GM12878 (cell line): Measurements from ENCODE around the gene ABHD8. TPM values are rescaled to one million over a fixed set of nuclear protein-coding genes. Genes with fewer than 3 reads are reported as not detected.

ENCODE experiments used
- CBFB ChIP-seq: IDR thresholded peaks from 2 replicates; pipeline ENCODE4 v1.6.1; 2016; ENCODE audit warnings: antibody characterized with exemption, low read depth
- HDAC6 ChIP-seq: fragments of 200-600 bp; sonication (generic); IDR thresholded peaks from one replicate; pipeline ENCODE4 v1.8.0; 2017; ENCODE audit warnings: antibody characterized with exemption; ENCODE audit not compliant: unreplicated experiment
- PML ChIP-seq: IDR thresholded peaks from 2 replicates; pipeline ENCODE4 v1.6.1; 2012; ENCODE audit warnings: low read length, inconsistent platforms
- RB1 ChIP-seq: fragments of 450-650 bp; formaldehyde crosslinking; IDR thresholded peaks from 2 replicates; pipeline ENCODE4 v1.6.1; 2017; ENCODE audit warnings: mild to moderate bottlenecking, borderline replicate concordance
- RUNX3 ChIP-seq: IDR thresholded peaks from 2 replicates; pipeline ENCODE4 v1.6.1; 2012; ENCODE audit warnings: low read length, inconsistent platforms
- TCF3 ChIP-seq: IDR thresholded peaks from 2 replicates; pipeline ENCODE4 v1.6.1; 2012; ENCODE audit warnings: low read depth, mild to moderate bottlenecking, low read length, borderline replicate concordance; ENCODE audit not compliant: insufficient read depth
- polyA plus RNA-seq, 11 experiments: library from polyadenylated mRNA; depleted of rRNA in 4 of 11; unstranded in 6 of 11; stranded (reverse) in 5 of 11; fragments of >200 nt; fragmentation: Nextera tagmentation in 4 of 11; fragmentation: Illumina TruSeq in 1 of 11; extraction: Ambion mirVana in 4 of 11; extraction: Trizol in 1 of 11; gene quantifications; 1 replicate in 1 of 11; 2 replicates in 10 of 11; pipeline versions ENCODE4 v1.2.1 to v1.2.3, GENCODE V29; 2011 to 2016; ENCODE audit warnings: inconsistent platforms in 2 of 11, missing spikeins in 2 of 11, low read depth in 1 of 11
- total RNA-seq, 4 experiments: library from RNA; depleted of rRNA in 3 of 4; stranded (reverse); fragments of >200 nt in 3 of 4; fragmentation: Illumina TruSeq in 1 of 4; extraction: Trizol in 1 of 4; gene quantifications; 2 replicates each; pipeline versions ENCODE4 v1.2.1 to v1.2.3, GENCODE V29; 2013 to 2021
- TF ChIP-seq, protein P1 (sequence below): IDR thresholded peaks from 2 replicates; pipeline ENCODE4 v1.6.1; 2012; ENCODE audit warnings: low read depth, low read length, improper control_type of control experiment
- TF ChIP-seq, protein P2 (sequence below): IDR thresholded peaks from 2 replicates; pipeline ENCODE4 v1.6.1; 2011; ENCODE audit warnings: mild to moderate bottlenecking, low read depth, low read length, moderate library complexity; ENCODE audit not compliant: insufficient replicate concordance
- TF ChIP-seq, protein P3 (sequence below): IDR thresholded peaks from 2 replicates; pipeline ENCODE4 v1.6.1; 2012; ENCODE audit warnings: mild to moderate bottlenecking, low read depth, low read length
- TF ChIP-seq, protein P4 (sequence below): fragments of 450-650 bp; IDR thresholded peaks from 2 replicates; pipeline ENCODE4 v1.6.1; 2016; ENCODE audit warnings: mild to moderate bottlenecking
- TF ChIP-seq, protein P5 (sequence below): fragments of 450-650 bp; IDR thresholded peaks from 2 replicates; pipeline ENCODE4 v1.6.1; 2014; ENCODE audit warnings: mild to moderate bottlenecking
- TF ChIP-seq, protein P6 (sequence below): fragments of 450-650 bp; conservative IDR thresholded peaks from 2 replicates; pipeline ENCODE4 v1.6.1; 2017; ENCODE audit warnings: mild to moderate bottlenecking, moderate library complexity
- TF ChIP-seq, protein P7 (sequence below): IDR thresholded peaks from 2 replicates; pipeline ENCODE4 v1.6.1; 2012; ENCODE audit warnings: low read length, inconsistent platforms
- TF ChIP-seq, protein P8 (sequence below), 3 experiments: IDR thresholded peaks in 2 of 3; conservative IDR thresholded peaks in 1 of 3; 2 replicates each; pipeline ENCODE4 v1.5.1; 2011; ENCODE audit warnings: low read depth in 3 of 3, low read length in 3 of 3, mild to moderate bottlenecking in 3 of 3, control low read depth in 2 of 3, moderate library complexity in 2 of 3, inconsistent platforms in 1 of 3, mixed read lengths in 1 of 3; ENCODE audit not compliant: control insufficient read depth in 2 of 3, insufficient read depth in 1 of 3; ENCODE audit errors: extremely low read depth in 1 of 3

ABHD8 gene
- total and polyA plus RNA-seq, 10 of the 15 experiments (the other 5 are each of a cell fraction or from before 2014, with no cell fraction given): 0.03 to 12.5 (median 6.0) TPM

DNA sequence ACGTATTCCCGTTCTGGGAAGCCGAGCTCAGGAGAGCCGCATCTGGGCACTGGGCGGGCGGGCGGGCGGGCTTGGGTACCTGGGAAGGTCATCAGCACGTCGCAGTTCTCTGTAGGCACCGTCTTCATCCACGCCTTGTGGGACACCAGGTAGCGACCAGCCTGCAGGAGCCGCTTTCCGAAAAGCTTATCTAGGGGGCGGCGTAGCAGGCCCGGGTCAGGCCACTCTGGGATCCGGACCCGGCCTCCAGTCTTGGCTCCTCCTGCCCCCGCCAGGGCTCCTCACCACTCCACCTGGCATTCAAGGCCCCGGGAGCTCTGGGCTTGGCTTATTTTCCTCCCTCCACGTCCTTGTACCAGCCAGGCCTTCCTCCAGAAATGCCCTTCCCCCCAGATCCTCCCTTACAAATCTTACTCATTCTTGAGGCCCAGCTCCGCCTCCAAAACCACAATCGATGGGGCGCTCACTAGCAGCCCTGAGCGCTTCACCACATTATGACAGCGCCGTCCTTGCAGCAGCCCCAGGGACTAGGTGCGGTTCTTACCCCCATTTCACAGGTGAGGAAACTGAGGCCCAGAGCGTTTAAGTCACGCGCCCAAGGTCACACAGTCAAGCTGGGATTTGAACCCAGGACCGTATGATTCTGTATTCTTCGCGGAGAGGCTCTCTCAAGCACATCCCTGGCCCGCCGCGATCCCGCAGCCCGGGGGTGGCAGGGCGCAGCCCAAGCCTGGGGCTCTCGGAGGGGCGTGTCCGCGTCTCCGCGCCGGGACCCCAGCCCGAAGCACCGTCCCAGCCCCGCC, 30.6 kb upstream of the ABHD8 start (continued):
- TF ChIP-seq, protein P1, sequence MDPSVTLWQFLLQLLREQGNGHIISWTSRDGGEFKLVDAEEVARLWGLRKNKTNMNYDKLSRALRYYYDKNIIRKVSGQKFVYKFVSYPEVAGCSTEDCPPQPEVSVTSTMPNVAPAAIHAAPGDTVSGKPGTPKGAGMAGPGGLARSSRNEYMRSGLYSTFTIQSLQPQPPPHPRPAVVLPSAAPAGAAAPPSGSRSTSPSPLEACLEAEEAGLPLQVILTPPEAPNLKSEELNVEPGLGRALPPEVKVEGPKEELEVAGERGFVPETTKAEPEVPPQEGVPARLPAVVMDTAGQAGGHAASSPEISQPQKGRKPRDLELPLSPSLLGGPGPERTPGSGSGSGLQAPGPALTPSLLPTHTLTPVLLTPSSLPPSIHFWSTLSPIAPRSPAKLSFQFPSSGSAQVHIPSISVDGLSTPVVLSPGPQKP: no peak
- TF ChIP-seq, protein P2, sequence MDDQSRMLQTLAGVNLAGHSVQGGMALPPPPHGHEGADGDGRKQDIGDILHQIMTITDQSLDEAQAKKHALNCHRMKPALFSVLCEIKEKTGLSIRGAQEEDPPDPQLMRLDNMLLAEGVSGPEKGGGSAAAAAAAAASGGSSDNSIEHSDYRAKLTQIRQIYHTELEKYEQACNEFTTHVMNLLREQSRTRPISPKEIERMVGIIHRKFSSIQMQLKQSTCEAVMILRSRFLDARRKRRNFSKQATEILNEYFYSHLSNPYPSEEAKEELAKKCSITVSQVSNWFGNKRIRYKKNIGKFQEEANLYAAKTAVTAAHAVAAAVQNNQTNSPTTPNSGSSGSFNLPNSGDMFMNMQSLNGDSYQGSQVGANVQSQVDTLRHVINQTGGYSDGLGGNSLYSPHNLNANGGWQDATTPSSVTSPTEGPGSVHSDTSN: no peak
- TF ChIP-seq RB1 (no peak), TCF3 (no peak), CBFB (peak; percentile 91), RUNX3 (peak; percentile 97), HDAC6 (no peak), PML (no peak)
- TF ChIP-seq, protein P3, sequence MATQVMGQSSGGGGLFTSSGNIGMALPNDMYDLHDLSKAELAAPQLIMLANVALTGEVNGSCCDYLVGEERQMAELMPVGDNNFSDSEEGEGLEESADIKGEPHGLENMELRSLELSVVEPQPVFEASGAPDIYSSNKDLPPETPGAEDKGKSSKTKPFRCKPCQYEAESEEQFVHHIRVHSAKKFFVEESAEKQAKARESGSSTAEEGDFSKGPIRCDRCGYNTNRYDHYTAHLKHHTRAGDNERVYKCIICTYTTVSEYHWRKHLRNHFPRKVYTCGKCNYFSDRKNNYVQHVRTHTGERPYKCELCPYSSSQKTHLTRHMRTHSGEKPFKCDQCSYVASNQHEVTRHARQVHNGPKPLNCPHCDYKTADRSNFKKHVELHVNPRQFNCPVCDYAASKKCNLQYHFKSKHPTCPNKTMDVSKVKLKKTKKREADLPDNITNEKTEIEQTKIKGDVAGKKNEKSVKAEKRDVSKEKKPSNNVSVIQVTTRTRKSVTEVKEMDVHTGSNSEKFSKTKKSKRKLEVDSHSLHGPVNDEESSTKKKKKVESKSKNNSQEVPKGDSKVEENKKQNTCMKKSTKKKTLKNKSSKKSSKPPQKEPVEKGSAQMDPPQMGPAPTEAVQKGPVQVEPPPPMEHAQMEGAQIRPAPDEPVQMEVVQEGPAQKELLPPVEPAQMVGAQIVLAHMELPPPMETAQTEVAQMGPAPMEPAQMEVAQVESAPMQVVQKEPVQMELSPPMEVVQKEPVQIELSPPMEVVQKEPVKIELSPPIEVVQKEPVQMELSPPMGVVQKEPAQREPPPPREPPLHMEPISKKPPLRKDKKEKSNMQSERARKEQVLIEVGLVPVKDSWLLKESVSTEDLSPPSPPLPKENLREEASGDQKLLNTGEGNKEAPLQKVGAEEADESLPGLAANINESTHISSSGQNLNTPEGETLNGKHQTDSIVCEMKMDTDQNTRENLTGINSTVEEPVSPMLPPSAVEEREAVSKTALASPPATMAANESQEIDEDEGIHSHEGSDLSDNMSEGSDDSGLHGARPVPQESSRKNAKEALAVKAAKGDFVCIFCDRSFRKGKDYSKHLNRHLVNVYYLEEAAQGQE: no peak
- TF ChIP-seq, protein P4, sequence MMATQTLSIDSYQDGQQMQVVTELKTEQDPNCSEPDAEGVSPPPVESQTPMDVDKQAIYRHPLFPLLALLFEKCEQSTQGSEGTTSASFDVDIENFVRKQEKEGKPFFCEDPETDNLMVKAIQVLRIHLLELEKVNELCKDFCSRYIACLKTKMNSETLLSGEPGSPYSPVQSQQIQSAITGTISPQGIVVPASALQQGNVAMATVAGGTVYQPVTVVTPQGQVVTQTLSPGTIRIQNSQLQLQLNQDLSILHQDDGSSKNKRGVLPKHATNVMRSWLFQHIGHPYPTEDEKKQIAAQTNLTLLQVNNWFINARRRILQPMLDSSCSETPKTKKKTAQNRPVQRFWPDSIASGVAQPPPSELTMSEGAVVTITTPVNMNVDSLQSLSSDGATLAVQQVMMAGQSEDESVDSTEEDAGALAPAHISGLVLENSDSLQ: no peak
- TF ChIP-seq, protein P5, sequence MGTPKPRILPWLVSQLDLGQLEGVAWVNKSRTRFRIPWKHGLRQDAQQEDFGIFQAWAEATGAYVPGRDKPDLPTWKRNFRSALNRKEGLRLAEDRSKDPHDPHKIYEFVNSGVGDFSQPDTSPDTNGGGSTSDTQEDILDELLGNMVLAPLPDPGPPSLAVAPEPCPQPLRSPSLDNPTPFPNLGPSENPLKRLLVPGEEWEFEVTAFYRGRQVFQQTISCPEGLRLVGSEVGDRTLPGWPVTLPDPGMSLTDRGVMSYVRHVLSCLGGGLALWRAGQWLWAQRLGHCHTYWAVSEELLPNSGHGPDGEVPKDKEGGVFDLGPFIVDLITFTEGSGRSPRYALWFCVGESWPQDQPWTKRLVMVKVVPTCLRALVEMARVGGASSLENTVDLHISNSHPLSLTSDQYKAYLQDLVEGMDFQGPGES: no peak
- TF ChIP-seq, protein P6, sequence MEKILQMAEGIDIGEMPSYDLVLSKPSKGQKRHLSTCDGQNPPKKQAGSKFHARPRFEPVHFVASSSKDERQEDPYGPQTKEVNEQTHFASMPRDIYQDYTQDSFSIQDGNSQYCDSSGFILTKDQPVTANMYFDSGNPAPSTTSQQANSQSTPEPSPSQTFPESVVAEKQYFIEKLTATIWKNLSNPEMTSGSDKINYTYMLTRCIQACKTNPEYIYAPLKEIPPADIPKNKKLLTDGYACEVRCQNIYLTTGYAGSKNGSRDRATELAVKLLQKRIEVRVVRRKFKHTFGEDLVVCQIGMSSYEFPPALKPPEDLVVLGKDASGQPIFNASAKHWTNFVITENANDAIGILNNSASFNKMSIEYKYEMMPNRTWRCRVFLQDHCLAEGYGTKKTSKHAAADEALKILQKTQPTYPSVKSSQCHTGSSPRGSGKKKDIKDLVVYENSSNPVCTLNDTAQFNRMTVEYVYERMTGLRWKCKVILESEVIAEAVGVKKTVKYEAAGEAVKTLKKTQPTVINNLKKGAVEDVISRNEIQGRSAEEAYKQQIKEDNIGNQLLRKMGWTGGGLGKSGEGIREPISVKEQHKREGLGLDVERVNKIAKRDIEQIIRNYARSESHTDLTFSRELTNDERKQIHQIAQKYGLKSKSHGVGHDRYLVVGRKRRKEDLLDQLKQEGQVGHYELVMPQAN: 0 out of 2 replicates have a peak, but pooled peaks have one; percentile 14
- TF ChIP-seq, protein P7, sequence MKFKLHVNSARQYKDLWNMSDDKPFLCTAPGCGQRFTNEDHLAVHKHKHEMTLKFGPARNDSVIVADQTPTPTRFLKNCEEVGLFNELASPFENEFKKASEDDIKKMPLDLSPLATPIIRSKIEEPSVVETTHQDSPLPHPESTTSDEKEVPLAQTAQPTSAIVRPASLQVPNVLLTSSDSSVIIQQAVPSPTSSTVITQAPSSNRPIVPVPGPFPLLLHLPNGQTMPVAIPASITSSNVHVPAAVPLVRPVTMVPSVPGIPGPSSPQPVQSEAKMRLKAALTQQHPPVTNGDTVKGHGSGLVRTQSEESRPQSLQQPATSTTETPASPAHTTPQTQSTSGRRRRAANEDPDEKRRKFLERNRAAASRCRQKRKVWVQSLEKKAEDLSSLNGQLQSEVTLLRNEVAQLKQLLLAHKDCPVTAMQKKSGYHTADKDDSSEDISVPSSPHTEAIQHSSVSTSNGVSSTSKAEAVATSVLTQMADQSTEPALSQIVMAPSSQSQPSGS: no peak
- TF ChIP-seq, protein P8, sequence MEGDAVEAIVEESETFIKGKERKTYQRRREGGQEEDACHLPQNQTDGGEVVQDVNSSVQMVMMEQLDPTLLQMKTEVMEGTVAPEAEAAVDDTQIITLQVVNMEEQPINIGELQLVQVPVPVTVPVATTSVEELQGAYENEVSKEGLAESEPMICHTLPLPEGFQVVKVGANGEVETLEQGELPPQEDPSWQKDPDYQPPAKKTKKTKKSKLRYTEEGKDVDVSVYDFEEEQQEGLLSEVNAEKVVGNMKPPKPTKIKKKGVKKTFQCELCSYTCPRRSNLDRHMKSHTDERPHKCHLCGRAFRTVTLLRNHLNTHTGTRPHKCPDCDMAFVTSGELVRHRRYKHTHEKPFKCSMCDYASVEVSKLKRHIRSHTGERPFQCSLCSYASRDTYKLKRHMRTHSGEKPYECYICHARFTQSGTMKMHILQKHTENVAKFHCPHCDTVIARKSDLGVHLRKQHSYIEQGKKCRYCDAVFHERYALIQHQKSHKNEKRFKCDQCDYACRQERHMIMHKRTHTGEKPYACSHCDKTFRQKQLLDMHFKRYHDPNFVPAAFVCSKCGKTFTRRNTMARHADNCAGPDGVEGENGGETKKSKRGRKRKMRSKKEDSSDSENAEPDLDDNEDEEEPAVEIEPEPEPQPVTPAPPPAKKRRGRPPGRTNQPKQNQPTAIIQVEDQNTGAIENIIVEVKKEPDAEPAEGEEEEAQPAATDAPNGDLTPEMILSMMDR (IDR thresholded peaks at IDR 0.05 in 2 of 3, conservative IDR thresholded peaks at IDR 0.05 in 1 of 3; ENCODE audit: control insufficient read depth in 2 of 3, extremely low read depth in 1 of 3, insufficient read depth in 1 of 3, low read depth in 3 of 3, low read length in 3 of 3): no peak
